Measurements from ENCODE around the gene IGFBP6.

The IGFBP6 gene, protein sequence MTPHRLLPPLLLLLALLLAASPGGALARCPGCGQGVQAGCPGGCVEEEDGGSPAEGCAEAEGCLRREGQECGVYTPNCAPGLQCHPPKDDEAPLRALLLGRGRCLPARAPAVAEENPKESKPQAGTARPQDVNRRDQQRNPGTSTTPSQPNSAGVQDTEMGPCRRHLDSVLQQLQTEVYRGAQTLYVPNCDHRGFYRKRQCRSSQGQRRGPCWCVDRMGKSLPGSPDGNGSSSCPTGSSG

DNA sequence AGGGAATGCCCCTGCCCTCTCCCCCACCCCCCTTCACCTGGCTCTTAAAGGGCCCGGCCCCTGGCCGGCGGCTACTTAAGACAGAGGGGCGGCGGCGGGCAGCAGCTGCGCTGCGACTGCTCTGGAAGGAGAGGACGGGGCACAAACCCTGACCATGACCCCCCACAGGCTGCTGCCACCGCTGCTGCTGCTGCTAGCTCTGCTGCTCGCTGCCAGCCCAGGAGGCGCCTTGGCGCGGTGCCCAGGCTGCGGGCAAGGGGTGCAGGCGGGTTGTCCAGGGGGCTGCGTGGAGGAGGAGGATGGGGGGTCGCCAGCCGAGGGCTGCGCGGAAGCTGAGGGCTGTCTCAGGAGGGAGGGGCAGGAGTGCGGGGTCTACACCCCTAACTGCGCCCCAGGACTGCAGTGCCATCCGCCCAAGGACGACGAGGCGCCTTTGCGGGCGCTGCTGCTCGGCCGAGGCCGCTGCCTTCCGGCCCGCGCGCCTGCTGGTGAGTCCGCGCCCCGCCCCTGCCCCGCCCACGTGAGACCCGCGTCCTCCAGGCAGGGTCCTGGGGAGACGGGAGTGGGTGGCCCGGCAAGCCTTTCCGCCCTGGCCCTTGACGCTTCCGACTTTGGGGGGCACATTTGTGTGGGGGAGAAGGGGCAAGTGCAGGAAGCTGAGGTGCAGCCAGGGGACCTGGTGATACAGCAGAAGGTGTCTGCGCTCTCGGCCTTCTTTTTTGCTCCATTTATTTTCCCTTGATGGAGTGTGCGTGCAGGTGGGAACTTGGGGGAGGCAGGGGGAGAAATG, at the start of gene IGFBP6:
Gene IGFBP6, plus strand, starts transcription at position 104 of the 790 bp plus-strand sequence. Its CDS starts 51 bp downstream, at position 155.
- intact Hi-C loops (cut with DNase I), result no loop called here
- DNase-seq, result peak in 9 of 10 donors; percentile 32 to 93 (median 57)

DNA sequence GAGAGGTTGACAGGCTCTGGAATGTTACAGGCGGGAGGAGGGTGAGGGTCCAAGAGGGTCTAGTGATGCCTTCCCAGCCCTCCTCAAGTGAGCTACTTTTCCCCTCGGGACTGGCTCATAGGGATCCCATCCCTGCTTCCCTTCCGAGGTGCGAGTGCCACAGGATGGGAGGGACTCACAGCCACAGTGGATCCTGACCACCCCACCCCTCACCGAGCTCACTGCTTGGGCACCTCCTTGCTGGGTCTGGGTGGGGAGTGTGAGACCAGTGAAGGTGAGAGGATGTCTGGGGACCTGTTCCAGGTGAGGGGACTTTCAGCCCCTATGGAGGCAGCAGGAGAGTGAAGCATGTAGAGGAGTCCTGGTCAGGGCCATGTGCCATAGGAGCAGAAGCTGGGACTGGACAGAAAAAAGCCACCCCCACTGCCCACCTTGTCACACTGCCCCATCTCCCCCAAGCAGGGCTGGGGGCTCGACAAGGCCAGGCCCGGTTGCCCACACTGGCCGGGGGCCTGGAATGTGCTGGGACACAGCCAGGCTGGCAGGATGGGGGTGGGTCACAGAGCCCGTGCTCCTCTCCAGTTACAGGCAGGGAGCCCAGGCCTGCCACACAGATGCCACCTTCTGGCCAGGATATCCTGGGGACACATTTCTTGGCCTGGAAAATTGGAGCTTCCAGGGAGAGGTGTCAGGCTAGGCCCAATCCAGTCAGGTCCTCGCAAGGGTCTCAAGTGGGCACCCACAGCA, 49.3 kb upstream of the IGFBP6 start:
- intact Hi-C loops (cut with DNase I), result no loop called here
- peak in 8 of 10 donors; percentile 56 to 94 (median 65) for DNase-seq

- intact Hi-C loops (cut with DNase I), result no loop called here
- peak in 3 of 10 donors; percentile 70 to 80 (median 77) for DNase-seq
These were observed 48.6 kb upstream of the IGFBP6 start for GRCh38 chr12:53048780-53049401.

DNA sequence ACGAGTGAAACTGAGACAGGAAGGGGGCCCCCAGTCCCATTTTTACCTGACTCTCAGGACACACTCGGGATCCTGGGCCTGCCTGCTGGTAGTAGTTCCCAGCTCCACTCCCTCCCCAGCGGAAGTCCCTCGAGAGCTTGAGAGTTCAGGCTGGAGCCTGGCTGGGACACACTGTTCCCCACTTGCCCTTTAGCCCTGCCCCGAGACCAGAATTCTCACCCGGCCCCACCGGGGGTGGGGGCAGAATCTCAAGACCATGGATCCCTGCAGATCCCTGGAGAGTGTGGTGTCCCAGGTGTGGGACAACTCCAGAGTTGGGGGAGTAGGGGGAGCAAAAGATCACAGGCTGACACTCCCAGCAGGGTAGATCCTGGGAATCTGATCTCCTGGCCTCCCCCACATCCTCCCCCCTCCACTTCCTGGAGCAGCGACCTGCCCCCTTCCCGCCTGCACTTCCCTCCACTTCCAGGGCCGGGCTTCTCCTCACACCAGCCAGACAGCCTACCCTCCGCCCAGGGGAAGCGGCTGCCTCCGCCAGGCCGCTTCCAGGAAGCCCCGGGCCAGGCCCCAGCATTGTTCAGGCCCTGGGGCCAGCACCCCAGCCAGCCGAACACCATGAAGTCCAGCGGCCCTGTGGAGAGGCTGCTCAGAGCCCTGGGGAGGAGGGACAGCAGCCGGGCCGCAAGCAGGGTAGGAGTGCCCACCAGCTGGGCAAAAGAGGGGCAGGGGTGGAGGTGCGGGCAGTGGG, 47.7 kb upstream of the IGFBP6 start, which contains the start of gene TNS2:
Gene TNS2, plus strand, starts transcription at position 495 of the 748 bp plus-strand sequence. Its CDS starts 121 bp downstream, at position 616.
- DNase-seq, result peak in 5 of 10 donors; percentile 35 to 90 (median 63)
- intact Hi-C loops (cut with DNase I), result no loop called here

DNA sequence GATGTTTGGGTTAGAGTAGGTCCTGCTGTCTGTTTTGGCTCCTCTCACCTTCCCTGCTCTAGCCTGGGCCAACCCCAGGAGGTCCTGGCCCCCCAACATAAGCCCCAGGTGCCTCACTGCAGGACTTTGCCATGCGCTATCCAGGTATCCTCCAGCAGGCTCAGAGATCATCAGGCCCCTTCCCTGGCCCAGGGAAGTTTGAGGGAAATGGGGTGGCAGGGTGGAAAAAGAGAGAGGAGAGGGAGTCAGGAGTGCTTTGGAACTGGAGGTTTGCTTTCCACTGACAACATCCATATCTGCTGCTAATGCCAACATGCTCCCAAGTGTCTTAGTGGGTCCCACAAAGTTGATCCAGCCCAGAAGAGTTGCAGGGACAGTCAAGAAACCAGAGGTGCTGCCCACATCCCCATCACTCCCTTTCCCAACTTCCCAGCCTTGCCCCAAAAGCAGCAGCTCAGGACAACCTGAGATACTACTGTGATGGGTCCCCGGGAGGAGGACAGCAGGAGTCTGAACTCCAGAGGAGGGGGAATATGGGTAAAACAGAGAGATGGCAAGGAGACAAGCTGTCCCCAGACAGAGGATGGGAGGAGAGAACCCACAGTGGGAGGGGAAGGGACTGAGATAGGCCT, 46.9 kb upstream of the IGFBP6 start:
- DNase-seq, result peak in 1 of 10 donors; percentile 45
- intact Hi-C loops (cut with DNase I), result no loop called here

- intact Hi-C loops (cut with DNase I), result no loop called here
- DNase-seq, result peak; percentile 78 to 98 (median 87)
These were observed 46.2 kb upstream of the IGFBP6 start for GRCh38 chr12:53051058-53051880.

DNA sequence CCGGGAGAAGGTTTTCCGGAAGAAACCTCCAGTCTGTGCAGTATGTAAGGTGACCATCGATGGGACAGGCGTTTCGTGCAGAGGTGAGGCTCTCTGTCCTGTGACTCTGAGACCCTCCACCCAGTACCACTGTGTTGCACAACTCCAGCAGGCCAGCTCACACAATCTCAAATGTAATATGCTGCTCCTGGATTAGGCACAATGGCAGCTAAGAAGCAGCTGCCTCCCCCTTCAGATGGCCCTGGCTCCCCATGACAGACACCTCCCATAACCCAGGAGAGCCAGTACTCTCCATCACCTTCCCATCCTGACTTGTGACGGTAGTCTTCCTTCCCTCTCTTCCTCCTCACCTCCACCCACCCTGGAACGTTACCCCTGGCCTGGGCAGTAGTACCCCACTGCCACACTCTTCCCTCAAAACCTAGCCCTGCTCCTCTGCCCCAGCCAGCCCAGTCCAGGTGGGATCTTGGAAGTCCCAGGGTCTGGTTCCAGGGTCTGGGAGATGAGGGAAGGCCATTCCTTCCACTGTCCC, 45.5 kb upstream of the IGFBP6 start:
- intact Hi-C loops (cut with DNase I), result no loop called here
- DNase-seq, result peak in 2 of 10 donors; percentile 51 to 73

GRCh38 chr12:53052419-53053217, 44.8 kb upstream of the IGFBP6 start:
- intact Hi-C loops (cut with DNase I), result no loop called here
- DNase-seq, result peak; percentile 84 to 99 (median 92)

DNA sequence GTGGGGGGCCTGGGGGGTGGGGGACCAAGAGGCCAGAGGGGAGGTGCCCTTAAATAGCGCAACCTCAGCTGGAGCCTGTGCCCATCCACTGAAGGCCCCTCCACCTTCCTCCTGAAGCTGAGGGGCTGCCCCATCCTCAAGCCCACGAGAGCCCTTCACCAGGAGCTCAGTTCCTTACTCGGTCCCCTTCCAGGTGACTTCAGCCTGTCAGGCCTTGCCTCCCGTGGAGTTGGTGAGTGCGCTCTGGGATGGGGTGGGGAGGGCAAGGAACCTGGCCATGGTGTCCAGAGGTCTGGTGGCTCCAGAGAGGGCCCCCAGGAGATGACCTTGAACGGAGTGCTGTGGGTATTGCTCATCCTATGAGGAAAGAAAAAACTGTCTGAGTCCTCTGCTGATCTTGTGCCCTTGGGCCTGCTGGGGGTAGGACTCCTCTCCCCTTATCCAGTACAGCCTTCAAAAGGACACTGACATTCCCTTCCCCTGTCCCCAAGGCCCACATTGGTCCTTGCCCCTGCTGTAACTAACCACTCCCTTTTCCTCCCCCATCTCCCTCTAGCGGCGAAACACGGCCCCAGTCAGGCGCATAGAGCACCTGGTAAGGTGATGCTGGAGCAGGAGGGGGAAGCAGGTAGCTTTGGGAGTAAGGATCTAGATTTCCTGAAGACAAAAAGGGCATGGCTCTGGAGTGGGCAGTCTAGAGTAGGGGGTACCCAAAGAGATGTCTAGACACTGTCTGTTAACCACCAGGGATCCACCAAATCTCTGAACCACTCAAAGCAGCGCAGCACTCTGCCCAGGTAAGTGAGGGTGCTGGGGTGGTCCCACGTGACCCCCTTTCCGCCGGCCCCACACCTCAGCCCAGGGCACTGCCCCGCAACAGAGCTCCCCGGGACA, 44.0 kb upstream of the IGFBP6 start:
- DNase-seq, result peak in 7 of 10 donors; percentile 42 to 92 (median 69)
- intact Hi-C loops (cut with DNase I), result no loop called here

DNA sequence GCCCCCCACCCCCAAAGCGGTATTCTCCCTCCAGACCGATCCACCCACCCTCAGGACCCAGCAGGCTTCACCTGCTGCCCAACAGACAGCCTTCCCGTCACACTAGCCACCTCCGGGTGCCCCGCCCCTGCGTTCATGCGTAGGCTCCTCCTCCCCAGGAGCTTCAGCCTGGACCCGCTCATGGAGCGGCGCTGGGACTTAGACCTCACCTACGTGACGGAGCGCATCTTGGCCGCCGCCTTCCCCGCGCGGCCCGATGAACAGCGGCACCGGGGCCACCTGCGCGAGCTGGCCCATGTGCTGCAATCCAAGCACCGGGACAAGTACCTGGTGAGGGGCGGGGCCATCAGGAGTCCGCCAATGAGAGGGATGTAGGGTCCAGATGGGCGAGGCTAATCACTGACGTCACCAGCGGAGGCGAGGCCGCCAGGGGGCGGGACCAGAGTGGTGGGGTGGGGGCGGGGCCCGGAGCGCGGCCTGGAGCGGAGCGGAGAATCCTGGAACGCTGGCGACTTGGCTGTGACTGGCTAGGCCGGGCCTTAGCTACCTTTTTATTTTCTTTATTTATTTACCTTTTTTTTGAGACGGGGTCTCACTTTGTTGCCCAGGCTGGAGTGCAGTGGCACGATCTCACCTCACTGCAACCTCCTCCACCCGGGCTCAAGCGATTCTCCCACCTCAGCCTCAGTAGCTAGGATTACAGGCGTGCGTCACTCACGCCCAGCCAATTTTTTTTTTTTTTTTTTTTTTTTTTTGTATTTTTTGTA, 43.2 kb upstream of the IGFBP6 start:
- peak; percentile 94 to 99 (median 97) for DNase-seq
- intact Hi-C loops (cut with DNase I), result no loop called here

DNA sequence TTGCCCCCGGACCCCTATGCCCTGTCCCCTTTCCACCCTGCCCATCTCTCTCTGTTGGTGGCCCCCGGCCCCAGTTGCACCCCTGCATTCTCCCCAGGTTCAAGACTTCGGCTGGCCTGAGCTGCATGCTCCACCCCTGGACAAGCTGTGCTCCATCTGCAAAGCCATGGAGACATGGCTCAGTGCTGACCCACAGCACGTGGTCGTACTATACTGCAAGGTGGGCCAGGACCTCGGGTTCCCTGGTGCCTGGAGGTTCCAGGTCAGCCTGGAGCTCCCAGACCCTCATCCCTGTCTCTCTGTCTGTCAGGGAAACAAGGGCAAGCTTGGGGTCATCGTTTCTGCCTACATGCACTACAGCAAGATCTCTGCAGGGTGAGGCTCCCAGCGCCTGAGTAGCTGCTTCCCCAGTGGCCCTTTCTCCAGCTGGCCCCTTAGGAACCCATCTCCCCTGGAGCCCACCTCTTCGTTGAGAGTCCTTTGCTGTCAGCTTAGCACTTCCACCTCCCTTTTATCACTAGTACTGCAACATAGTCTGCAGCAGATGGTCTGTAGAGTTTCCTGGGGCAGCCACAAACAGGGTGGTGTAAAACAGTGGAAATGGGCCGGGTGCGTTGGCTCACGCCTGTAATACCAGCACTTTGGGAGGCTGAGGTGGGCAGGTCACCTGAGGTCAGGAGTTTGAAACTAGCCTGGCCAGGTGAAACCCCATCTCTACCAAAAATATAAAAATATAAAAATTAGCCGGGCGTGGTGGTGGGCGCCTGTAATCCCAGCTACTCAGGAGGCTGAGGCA, 41.8 kb upstream of the IGFBP6 start:
- intact Hi-C loops (cut with DNase I), result no loop called here
- DNase-seq, result peak in 3 of 10 donors; percentile 59 to 70 (median 60)

DNA sequence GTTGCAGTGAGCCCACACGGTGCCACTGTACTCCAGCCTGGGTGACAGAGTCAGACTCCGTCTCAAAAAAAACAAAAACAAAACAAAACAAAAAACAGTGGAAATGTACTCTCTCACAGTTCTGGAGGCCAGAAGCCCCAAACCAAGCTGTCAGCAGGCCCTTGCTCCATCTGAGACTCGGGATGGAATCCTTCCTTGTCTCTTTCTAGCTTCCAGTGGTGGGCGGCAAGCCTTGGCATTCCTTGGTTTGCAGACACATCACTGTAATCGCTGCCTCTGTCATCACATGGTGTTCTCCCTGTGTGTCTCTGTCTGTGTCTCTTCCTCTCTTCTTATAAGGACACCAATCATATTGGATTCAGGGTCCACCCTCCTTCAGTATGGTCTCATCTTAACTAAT, 41.2 kb upstream of the IGFBP6 start:
- intact Hi-C loops (cut with DNase I), result no loop called here
- peak in 3 of 10 donors; percentile 75 to 85 (median 76) for DNase-seq

DNA sequence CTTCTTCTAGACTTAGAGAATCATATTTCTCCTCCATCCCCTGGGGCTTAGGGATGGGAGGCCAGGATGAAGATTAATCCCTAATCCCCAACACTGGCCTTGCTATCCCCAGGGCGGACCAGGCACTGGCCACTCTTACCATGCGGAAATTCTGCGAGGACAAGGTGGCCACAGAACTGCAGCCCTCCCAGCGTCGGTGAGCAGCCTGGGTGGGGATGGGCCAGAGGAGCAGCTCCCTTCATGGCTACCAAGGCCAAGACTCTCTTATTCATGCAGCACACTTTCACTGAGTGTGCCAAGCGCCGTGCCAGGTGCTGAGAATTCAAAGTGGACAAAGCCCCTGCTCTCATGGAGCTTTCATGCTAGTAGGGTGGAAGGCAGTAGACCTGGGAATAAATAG, 40.6 kb upstream of the IGFBP6 start:
- intact Hi-C loops (cut with DNase I), result no loop called here
- peak in 2 of 10 donors; percentile 27 to 50 for DNase-seq

- intact Hi-C loops (cut with DNase I), result no loop called here
- peak in 3 of 10 donors; percentile 54 to 81 (median 72) for DNase-seq
These were observed 39.5 kb upstream of the IGFBP6 start for GRCh38 chr12:53057816-53058500.
